ENCODE data around the gene ALDH5A1. TPM values are rescaled to one million over a fixed set of nuclear protein-coding genes. Genes with fewer than 3 reads are reported as not detected.

Gene ALDH5A1
- total RNA-seq, 1 donor = 14.5 TPM

- DNase-seq (ENCODE audit: low read depth in 2 of 3, low spot score in 2 of 3) = no peak
Observed at GRCh38 chr6:24564081-24564480, 69.3 kb downstream of the ALDH5A1 start.

- DNase-seq (ENCODE audit: low read depth in 2 of 3, low spot score in 2 of 3) = no peak
Observed at GRCh38 chr6:24565196-24565595, 70.4 kb downstream of the ALDH5A1 start.

GRCh38 chr6:24566020-24566767 lies 71.4 kb downstream of the ALDH5A1 start:
- DNase-seq (ENCODE audit: low read depth in 2 of 3, low spot score in 2 of 3) = no peak

- DNase-seq (ENCODE audit: low read depth in 2 of 3, low spot score in 2 of 3) = no peak
Observed at GRCh38 chr6:24568683-24569082, 73.9 kb downstream of the ALDH5A1 start.

- no peak for DNase-seq (ENCODE audit: low read depth in 2 of 3, low spot score in 2 of 3)
Observed at GRCh38 chr6:24569811-24570210, 75.0 kb downstream of the ALDH5A1 start.

- no peak for DNase-seq (ENCODE audit: low read depth in 2 of 3, low spot score in 2 of 3)
Observed at GRCh38 chr6:24571361-24571760, 76.6 kb downstream of the ALDH5A1 start.

- DNase-seq (ENCODE audit: low read depth in 2 of 3, low spot score in 2 of 3) = no peak
Observed at GRCh38 chr6:24574809-24575208, 80.0 kb downstream of the ALDH5A1 start.

GRCh38 chr6:24576447-24576846 lies 81.7 kb downstream of the ALDH5A1 start:
- no peak for DNase-seq (ENCODE audit: low read depth in 2 of 3, low spot score in 2 of 3)

GRCh38 chr6:24581084-24581669 lies 86.4 kb downstream of the ALDH5A1 start:
- peak; percentile 41 to 88 (median 70) for DNase-seq (ENCODE audit: low read depth in 2 of 3, low spot score in 2 of 3)

GRCh38 chr6:24583463-24584381 lies 89.0 kb downstream of the ALDH5A1 start:
- peak; percentile 41 to 85 (median 70) for DNase-seq (ENCODE audit: low read depth in 2 of 3, low spot score in 2 of 3)

- no peak for DNase-seq (ENCODE audit: low read depth in 2 of 3, low spot score in 2 of 3)
Observed at GRCh38 chr6:24584382-24584720, 89.6 kb downstream of the ALDH5A1 start.

Other genes starting within 250 kb of the ALDH5A1 start
- gene DCDC2, start 136.9 kb upstream of the ALDH5A1 start, total RNA-seq = under 0.01 TPM
- 14.3 TPM for gene MRS2, start 92.0 kb upstream of the ALDH5A1 start, total RNA-seq
- gene GPLD1, start 5.4 kb upstream of the ALDH5A1 start, total RNA-seq = 3.0 TPM
- gene KIAA0319, start 151.2 kb downstream of the ALDH5A1 start, total RNA-seq = under 0.01 TPM
- 11.8 TPM for gene TDP2, start 171.9 kb downstream of the ALDH5A1 start, total RNA-seq
- 3.8 TPM for gene ACOT13, start 172.1 kb downstream of the ALDH5A1 start, total RNA-seq
- gene C6orf62, start 224.2 kb downstream of the ALDH5A1 start, total RNA-seq = 41.7 TPM

Measured in hematopoietic multipotent progenitor cell (in vitro differentiated cells).